HepG2 (cell line): Measurements from ENCODE around the gene THADA. TPM values are rescaled to one million over a fixed set of nuclear protein-coding genes. Genes with fewer than 3 reads are reported as not detected.
A peak's percentile ranks its signal among the peaks of the same experiment; 100 is the strongest.

Experiments
- CEBPB ChIP-seq: IDR thresholded peaks from 2 replicates; pipeline ENCODE4 v1.6.1; 2011; ENCODE audit warnings: low read depth, low read length, improper control_type of control experiment, borderline replicate concordance
- CEBPG ChIP-seq: IDR thresholded peaks from 2 replicates; pipeline ENCODE4 v1.6.1; 2016
- CERS6 ChIP-seq: sonication (generic); formaldehyde crosslinking; IDR thresholded peaks from 2 replicates; pipeline ENCODE4 v1.5.0; 2020; ENCODE audit warnings: missing genetic modification reagents
- EHMT2 ChIP-seq: fragments of 200-600 bp; sonication (generic); IDR thresholded peaks from 2 replicates; pipeline ENCODE4 v1.7.0; 2017; ENCODE audit warnings: antibody characterized with exemption, low read depth, low read length, borderline replicate concordance
- ERF ChIP-seq: IDR thresholded peaks from 2 replicates; pipeline ENCODE4 v1.6.1; 2018; ENCODE audit warnings: missing biosample characterization, missing genetic modification reagents
- FOSL2 ChIP-seq: sonication (generic); formaldehyde crosslinking; IDR thresholded peaks from 2 replicates; pipeline ENCODE4 v1.4.0; 2020; ENCODE audit warnings: missing genetic modification reagents
- GLMP ChIP-seq: sonication (generic); formaldehyde crosslinking; IDR thresholded peaks from 2 replicates; pipeline ENCODE4 v1.9.0; 2021; ENCODE audit warnings: missing genetic modification reagents, mild to moderate bottlenecking, borderline replicate concordance
- IKZF4 ChIP-seq: sonication (generic); formaldehyde crosslinking; IDR thresholded peaks from 2 replicates; pipeline ENCODE4 v1.5.1; 2020; ENCODE audit warnings: borderline replicate concordance, mild to moderate bottlenecking, low read depth, missing genetic modification reagents; ENCODE audit errors: not compliant biosample characterization
- KLF16 ChIP-seq, 2 experiments: sonication (generic) in 1 of 2; formaldehyde crosslinking in 1 of 2; IDR thresholded peaks; 2 replicates each; pipeline versions ENCODE4 v1.6.1 to v1.8.0; 2016 to 2023; ENCODE audit warnings: missing genetic modification reagents in 2 of 2, missing compliant biosample characterization in 1 of 2
- MAZ ChIP-seq, 2 experiments: sonication (generic) in 1 of 2; formaldehyde crosslinking in 1 of 2; IDR thresholded peaks; 2 replicates each; pipeline versions ENCODE4 v1.5.0 to v1.6.1; 2012 to 2020; ENCODE audit warnings: low read depth in 2 of 2, mild to moderate bottlenecking in 2 of 2, borderline replicate concordance in 1 of 2, improper control_type of control experiment in 1 of 2, low read length in 1 of 2, missing genetic modification reagents in 1 of 2, moderate library complexity in 1 of 2
- NPAS2 ChIP-seq: sonication (generic); formaldehyde crosslinking; IDR thresholded peaks from 2 replicates; pipeline ENCODE4 v1.8.0; 2022; ENCODE audit warnings: mild to moderate bottlenecking, missing genetic modification reagents, borderline replicate concordance
- PLRG1 ChIP-seq: fragments of 450-650 bp; conservative IDR thresholded peaks from 2 replicates; pipeline ENCODE4 v1.6.1; 2016
- ZBTB10 ChIP-seq: sonication (generic); formaldehyde crosslinking; IDR thresholded peaks from 2 replicates; pipeline ENCODE4 v1.4.0; 2020; ENCODE audit warnings: missing genetic modification reagents, borderline replicate concordance
- ZBTB14 ChIP-seq: sonication (generic); formaldehyde crosslinking; IDR thresholded peaks from 2 replicates; pipeline ENCODE4 v1.4.0; 2020; ENCODE audit warnings: missing genetic modification reagents
- ZNF143 ChIP-seq: sonication (generic); formaldehyde crosslinking; IDR thresholded peaks from 2 replicates; pipeline ENCODE4 v1.4.0; 2020; ENCODE audit warnings: missing genetic modification reagents
- ZNF563 ChIP-seq: sonication (generic); formaldehyde crosslinking; IDR thresholded peaks from 2 replicates; pipeline ENCODE4 v1.8.0; 2022; ENCODE audit warnings: mild to moderate bottlenecking, moderate library complexity, missing genetic modification reagents
- ZNF570 ChIP-seq: sonication (generic); formaldehyde crosslinking; IDR thresholded peaks from 2 replicates; pipeline ENCODE4 v1.4.0; 2020; ENCODE audit warnings: mild to moderate bottlenecking, missing genetic modification reagents, borderline replicate concordance
- ZNF720 ChIP-seq: sonication (generic); formaldehyde crosslinking; IDR thresholded peaks from 2 replicates; pipeline ENCODE4 v1.4.0; 2020; ENCODE audit warnings: missing genetic modification reagents
- ZNF737 ChIP-seq: sonication (generic); formaldehyde crosslinking; IDR thresholded peaks from 2 replicates; pipeline ENCODE4 v1.5.0; 2020; ENCODE audit warnings: missing genetic modification reagents, mild to moderate bottlenecking, borderline replicate concordance
- polyA plus RNA-seq, 8 experiments: library from polyadenylated mRNA; depleted of rRNA in 3 of 8; stranded (reverse) in 7 of 8; unstranded in 1 of 8; fragments of >200 nt; fragmentation: Illumina TruSeq in 4 of 8; extraction: Trizol in 4 of 8; gene quantifications; 2 replicates each; pipeline versions ENCODE4 v1.2.1 to v1.2.3, GENCODE V29; 2011 to 2016; ENCODE audit warnings: low read depth in 4 of 8, missing spikeins in 1 of 8, mixed read lengths in 1 of 8; ENCODE audit not compliant: insufficient read depth in 1 of 8
- total RNA-seq, 5 experiments: library from RNA; depleted of rRNA; stranded (reverse); fragments of >200 nt; fragmentation: Illumina TruSeq; extraction: Trizol; gene quantifications; 2 replicates each; pipeline ENCODE4 v1.2.3, GENCODE V29; 2016; ENCODE audit warnings: low read depth in 1 of 5
- TF ChIP-seq, protein P1 (sequence below): IDR thresholded peaks from 2 replicates; pipeline ENCODE4 v1.6.1; 2016; ENCODE audit warnings: control low read depth

THADA gene
- total and polyA plus RNA-seq, 2 of the 13 experiments (the other 11 are each of a cell fraction or from before 2014, with no cell fraction given): 12.7 to 21.7 TPM

GRCh38 chr2:43221763-43222474 lies 373.9 kb downstream of the THADA start (continued):
- TF ChIP-seq CERS6 (CRISPR knock-in tag): no peak
- no peak for TF ChIP-seq CEBPB
- TF ChIP-seq FOSL2 (CRISPR knock-in tag): peak; percentile 98
- TF ChIP-seq ERF (CRISPR knock-in tag): peak; percentile 88
- TF ChIP-seq, protein P1, sequence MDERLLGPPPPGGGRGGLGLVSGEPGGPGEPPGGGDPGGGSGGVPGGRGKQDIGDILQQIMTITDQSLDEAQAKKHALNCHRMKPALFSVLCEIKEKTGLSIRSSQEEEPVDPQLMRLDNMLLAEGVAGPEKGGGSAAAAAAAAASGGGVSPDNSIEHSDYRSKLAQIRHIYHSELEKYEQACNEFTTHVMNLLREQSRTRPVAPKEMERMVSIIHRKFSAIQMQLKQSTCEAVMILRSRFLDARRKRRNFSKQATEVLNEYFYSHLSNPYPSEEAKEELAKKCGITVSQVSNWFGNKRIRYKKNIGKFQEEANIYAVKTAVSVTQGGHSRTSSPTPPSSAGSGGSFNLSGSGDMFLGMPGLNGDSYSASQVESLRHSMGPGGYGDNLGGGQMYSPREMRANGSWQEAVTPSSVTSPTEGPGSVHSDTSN (CRISPR knock-in tag): peak; percentile 38
- no peak for TF ChIP-seq ZNF737 (CRISPR knock-in tag)
- TF ChIP-seq PLRG1: no peak
- peak; percentile 15; the same call in 1 of the 2 replicates for TF ChIP-seq CEBPG (CRISPR knock-in tag)
- TF ChIP-seq EHMT2: no peak
- peak; percentile 49 for TF ChIP-seq MAZ (IDR thresholded peaks at IDR 0.05; ENCODE audit: borderline replicate concordance, low read depth, low read length)
- TF ChIP-seq MAZ (CRISPR knock-in tag; IDR thresholded peaks at IDR 0.05; ENCODE audit: low read depth): 0 out of 2 replicates have a peak, but pooled peaks have one; percentile 15
- 0 out of 2 replicates have a peak, but pooled peaks have one; percentile 7 for TF ChIP-seq ZNF563 (CRISPR knock-in tag)
- TF ChIP-seq NPAS2: no peak
- no peak for TF ChIP-seq GLMP (CRISPR knock-in tag)
- TF ChIP-seq ZBTB10 (CRISPR knock-in tag): no peak
- no peak for TF ChIP-seq ZNF570 (CRISPR knock-in tag)
- no peak for TF ChIP-seq IKZF4 (CRISPR knock-in tag)
- TF ChIP-seq KLF16 (CRISPR knock-in tag; IDR thresholded peaks at IDR 0.05): no peak
- TF ChIP-seq ZNF143: no peak
- no peak for TF ChIP-seq ZNF720 (CRISPR knock-in tag)
- no peak for TF ChIP-seq ZBTB14 (CRISPR knock-in tag)
